ENCODE results near the gene LGR4. TPM values are rescaled to one million over a fixed set of nuclear protein-coding genes. Genes with fewer than 3 reads are reported as not detected.

The LGR4 gene
- total and polyA plus RNA-seq, 2 experiments from 2014 or later, result 22.6 to 99.6 TPM

DNA sequence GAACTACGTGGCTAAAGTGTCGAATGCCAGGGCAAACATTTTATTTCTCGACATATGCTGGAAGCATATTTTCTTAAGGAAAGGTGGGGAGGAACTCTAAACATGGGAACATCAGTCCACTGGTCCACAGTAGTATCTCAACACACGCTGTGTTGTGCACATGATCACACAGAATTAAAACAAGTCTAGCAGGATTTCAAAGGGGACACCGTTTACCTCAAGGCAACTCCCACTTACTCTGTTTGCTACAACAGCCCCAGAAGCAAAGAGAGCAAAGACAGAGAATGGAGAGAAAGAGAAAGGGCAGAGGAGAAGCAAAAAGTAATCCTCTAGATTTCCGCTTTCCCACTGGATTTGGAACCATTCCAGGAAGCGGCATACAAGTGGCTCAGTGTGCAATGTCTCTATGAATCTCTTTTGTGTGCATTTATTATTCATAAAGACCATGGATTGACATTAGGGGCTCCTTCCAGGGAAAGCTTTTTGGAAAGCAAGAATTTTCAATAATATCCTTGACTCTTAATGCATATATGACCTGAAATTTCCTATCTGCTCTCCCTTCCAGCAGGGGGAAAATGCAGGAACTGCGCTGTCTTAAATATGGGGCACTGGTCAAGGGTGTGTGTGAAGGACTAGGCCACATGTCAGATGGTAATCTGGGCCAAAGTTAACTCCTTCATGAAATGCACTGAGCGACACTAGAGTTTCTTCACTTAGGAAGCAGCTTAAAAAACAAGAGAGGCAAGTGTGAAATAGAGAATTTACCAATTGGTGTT is 74.8 kb downstream of the LGR4 start:
- Histone ChIP-seq H3K4me2 (no peak overlapping the region), H3K9me2 (ENCODE audit: insufficient read depth) (no peaks in the 10 kb centered on the region), H3K36me3 (ENCODE audit: insufficient read depth) (no peaks in the 10 kb centered on the region), H3K4me3 (no peak overlapping the region), H3K4me1 (ENCODE audit: insufficient read depth) (peaks cover 43% of the 10 kb centered on the region), H3K79me2 (replicated peaks; ENCODE audit: insufficient read depth) (peaks cover 63% of the 10 kb centered on the region), H3F3A (replicated peaks; ENCODE audit: low read depth) (no peaks in the 10 kb centered on the region), H4K20me1 (replicated peaks; ENCODE audit: insufficient read depth) (peaks cover 26% of the 10 kb centered on the region), H3K27me3 (ENCODE audit: insufficient read depth) (no peaks in the 10 kb centered on the region), H2AFZ (no peak overlapping the region), H3K27ac (ENCODE audit: low read depth) (no peak overlapping the region)
- Mint-ChIP-seq H3K27me3 (ENCODE audit: insufficient read depth, low read depth, poor library complexity) (no peaks in the 10 kb centered on the region), H3K4me3 (no peak overlapping the region), H3K9me3 (no peaks in the 10 kb centered on the region), H3K4me1 (peaks cover 40% of the 10 kb centered on the region), H3K36me3 (ENCODE audit: low read depth) (no peaks in the 10 kb centered on the region), H3K27ac (no peak overlapping the region)
- DNase-seq (ENCODE audit: low spot score) (no peak), ATAC-seq (no peak)
- TF ChIP-seq NANOG (IDR thresholded peaks at IDR 0.05; ENCODE audit: borderline replicate concordance) (no peak), ZNF114 (CRISPR knock-in tag; IDR thresholded peaks at IDR 0.05) (no peak), CREB1 (CRISPR knock-in tag; IDR thresholded peaks at IDR 0.05; ENCODE audit: low read depth) (no peak), EZH2phosphoT487 (IDR thresholded peaks at IDR 0.05; ENCODE audit: unreplicated experiment) (no peak), STAT1 (IDR thresholded peaks at IDR 0.05; ENCODE audit: unreplicated experiment) (no peak), POLR2AphosphoS5 (IDR thresholded peaks at IDR 0.05; ENCODE audit: low read depth) (no peak), EZH2 (IDR thresholded peaks at IDR 0.05; ENCODE audit: low read depth, unreplicated experiment) (no peak), ZNF331 (CRISPR knock-in tag; IDR thresholded peaks at IDR 0.05; ENCODE audit: low read depth) (no peak), JUNB (IDR thresholded peaks at IDR 0.05; ENCODE audit: unreplicated experiment) (no peak)
- TF ChIP-seq, protein P1, sequence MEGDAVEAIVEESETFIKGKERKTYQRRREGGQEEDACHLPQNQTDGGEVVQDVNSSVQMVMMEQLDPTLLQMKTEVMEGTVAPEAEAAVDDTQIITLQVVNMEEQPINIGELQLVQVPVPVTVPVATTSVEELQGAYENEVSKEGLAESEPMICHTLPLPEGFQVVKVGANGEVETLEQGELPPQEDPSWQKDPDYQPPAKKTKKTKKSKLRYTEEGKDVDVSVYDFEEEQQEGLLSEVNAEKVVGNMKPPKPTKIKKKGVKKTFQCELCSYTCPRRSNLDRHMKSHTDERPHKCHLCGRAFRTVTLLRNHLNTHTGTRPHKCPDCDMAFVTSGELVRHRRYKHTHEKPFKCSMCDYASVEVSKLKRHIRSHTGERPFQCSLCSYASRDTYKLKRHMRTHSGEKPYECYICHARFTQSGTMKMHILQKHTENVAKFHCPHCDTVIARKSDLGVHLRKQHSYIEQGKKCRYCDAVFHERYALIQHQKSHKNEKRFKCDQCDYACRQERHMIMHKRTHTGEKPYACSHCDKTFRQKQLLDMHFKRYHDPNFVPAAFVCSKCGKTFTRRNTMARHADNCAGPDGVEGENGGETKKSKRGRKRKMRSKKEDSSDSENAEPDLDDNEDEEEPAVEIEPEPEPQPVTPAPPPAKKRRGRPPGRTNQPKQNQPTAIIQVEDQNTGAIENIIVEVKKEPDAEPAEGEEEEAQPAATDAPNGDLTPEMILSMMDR (conservative IDR thresholded peaks at IDR 0.05; ENCODE audit: low read depth in 2 of 2), result no peak
- TF ChIP-seq, protein P2, sequence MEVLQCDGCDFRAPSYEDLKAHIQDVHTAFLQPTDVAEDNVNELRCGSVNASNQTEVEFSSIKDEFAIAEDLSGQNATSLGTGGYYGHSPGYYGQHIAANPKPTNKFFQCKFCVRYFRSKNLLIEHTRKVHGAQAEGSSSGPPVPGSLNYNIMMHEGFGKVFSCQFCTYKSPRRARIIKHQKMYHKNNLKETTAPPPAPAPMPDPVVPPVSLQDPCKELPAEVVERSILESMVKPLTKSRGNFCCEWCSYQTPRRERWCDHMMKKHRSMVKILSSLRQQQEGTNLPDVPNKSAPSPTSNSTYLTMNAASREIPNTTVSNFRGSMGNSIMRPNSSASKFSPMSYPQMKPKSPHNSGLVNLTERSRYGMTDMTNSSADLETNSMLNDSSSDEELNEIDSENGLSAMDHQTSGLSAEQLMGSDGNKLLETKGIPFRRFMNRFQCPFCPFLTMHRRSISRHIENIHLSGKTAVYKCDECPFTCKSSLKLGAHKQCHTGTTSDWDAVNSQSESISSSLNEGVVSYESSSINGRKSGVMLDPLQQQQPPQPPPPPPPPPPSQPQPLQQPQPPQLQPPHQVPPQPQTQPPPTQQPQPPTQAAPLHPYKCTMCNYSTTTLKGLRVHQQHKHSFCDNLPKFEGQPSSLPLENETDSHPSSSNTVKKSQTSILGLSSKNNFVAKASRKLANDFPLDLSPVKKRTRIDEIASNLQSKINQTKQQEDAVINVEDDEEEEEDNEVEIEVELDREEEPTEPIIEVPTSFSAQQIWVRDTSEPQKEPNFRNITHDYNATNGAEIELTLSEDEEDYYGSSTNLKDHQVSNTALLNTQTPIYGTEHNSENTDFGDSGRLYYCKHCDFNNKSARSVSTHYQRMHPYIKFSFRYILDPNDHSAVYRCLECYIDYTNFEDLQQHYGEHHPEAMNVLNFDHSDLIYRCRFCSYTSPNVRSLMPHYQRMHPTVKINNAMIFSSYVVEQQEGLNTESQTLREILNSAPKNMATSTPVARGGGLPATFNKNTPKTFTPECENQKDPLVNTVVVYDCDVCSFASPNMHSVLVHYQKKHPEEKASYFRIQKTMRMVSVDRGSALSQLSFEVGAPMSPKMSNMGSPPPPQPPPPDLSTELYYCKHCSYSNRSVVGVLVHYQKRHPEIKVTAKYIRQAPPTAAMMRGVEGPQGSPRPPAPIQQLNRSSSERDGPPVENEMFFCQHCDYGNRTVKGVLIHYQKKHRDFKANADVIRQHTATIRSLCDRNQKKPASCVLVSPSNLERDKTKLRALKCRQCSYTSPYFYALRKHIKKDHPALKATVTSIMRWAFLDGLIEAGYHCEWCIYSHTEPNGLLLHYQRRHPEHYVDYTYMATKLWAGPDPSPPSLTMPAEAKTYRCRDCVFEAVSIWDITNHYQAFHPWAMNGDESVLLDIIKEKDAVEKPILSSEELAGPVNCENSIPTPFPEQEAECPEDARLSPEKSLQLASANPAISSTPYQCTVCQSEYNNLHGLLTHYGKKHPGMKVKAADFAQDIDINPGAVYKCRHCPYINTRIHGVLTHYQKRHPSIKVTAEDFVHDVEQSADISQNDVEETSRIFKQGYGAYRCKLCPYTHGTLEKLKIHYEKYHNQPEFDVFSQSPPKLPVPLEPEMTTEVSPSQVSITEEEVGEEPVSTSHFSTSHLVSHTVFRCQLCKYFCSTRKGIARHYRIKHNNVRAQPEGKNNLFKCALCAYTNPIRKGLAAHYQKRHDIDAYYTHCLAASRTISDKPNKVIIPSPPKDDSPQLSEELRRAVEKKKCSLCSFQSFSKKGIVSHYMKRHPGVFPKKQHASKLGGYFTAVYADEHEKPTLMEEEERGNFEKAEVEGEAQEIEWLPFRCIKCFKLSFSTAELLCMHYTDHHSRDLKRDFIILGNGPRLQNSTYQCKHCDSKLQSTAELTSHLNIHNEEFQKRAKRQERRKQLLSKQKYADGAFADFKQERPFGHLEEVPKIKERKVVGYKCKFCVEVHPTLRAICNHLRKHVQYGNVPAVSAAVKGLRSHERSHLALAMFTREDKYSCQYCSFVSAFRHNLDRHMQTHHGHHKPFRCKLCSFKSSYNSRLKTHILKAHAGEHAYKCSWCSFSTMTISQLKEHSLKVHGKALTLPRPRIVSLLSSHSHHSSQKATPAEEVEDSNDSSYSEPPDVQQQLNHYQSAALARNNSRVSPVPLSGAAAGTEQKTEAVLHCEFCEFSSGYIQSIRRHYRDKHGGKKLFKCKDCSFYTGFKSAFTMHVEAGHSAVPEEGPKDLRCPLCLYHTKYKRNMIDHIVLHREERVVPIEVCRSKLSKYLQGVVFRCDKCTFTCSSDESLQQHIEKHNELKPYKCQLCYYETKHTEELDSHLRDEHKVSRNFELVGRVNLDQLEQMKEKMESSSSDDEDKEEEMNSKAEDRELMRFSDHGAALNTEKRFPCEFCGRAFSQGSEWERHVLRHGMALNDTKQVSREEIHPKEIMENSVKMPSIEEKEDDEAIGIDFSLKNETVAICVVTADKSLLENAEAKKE (CRISPR knock-in tag; IDR thresholded peaks at IDR 0.05), result no peak
- TF ChIP-seq, protein P3, sequence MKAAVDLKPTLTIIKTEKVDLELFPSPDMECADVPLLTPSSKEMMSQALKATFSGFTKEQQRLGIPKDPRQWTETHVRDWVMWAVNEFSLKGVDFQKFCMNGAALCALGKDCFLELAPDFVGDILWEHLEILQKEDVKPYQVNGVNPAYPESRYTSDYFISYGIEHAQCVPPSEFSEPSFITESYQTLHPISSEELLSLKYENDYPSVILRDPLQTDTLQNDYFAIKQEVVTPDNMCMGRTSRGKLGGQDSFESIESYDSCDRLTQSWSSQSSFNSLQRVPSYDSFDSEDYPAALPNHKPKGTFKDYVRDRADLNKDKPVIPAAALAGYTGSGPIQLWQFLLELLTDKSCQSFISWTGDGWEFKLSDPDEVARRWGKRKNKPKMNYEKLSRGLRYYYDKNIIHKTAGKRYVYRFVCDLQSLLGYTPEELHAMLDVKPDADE (IDR thresholded peaks at IDR 0.05), result no peak
- TF ChIP-seq, protein P4, sequence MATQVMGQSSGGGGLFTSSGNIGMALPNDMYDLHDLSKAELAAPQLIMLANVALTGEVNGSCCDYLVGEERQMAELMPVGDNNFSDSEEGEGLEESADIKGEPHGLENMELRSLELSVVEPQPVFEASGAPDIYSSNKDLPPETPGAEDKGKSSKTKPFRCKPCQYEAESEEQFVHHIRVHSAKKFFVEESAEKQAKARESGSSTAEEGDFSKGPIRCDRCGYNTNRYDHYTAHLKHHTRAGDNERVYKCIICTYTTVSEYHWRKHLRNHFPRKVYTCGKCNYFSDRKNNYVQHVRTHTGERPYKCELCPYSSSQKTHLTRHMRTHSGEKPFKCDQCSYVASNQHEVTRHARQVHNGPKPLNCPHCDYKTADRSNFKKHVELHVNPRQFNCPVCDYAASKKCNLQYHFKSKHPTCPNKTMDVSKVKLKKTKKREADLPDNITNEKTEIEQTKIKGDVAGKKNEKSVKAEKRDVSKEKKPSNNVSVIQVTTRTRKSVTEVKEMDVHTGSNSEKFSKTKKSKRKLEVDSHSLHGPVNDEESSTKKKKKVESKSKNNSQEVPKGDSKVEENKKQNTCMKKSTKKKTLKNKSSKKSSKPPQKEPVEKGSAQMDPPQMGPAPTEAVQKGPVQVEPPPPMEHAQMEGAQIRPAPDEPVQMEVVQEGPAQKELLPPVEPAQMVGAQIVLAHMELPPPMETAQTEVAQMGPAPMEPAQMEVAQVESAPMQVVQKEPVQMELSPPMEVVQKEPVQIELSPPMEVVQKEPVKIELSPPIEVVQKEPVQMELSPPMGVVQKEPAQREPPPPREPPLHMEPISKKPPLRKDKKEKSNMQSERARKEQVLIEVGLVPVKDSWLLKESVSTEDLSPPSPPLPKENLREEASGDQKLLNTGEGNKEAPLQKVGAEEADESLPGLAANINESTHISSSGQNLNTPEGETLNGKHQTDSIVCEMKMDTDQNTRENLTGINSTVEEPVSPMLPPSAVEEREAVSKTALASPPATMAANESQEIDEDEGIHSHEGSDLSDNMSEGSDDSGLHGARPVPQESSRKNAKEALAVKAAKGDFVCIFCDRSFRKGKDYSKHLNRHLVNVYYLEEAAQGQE (IDR thresholded peaks at IDR 0.05; ENCODE audit: unreplicated experiment), result no peak

Data from GM23338 (cell line).